NCI-H1092 (cell line): ENCODE data around the gene S100P.

ENCODE experiments used
- DNase-seq: peaks from one replicate; lab custom pipeline; 2025; lab: John Stamatoyannopoulos, UW

Gene S100P

DNA sequence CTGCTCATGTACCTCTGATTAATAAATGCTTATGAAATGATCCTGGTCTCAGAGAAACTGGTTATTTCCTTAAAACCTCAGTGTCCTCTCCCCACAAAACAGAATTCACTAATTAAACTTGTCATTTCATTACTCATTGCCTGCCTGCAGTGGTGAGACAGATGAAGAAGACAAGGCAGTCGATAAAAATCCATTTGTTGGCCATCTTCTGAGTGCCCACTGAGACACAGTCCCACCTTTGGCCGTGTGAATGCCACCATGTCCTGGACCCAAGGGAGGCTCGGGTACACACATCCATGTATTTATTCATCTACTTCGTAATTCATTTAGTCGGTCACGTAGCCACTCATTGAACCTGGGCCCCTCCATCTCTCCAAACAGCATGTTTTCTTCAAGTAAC is 3.5 kb downstream of the S100P start:
- no peak for DNase-seq

DNA sequence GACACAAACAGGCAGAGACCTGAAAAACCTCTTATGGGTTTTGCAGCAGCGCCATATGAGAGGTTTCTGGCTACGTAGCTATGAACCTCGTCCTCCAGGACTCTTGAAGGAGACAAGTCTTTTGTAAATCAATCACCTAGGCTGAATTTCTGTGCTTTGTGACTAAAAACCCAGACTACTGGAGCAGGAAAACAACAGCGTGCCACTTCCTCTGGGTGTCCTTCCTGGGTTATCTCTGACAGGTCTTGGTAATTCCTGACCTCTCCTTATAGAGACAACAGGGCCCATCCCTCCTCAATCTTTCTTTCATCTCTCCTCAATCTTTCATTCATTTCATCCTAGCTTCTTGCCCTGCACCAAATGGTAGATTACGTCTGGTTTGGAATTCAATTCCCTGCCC is 5.7 kb downstream of the S100P start:
- DNase-seq = no peak

DNA sequence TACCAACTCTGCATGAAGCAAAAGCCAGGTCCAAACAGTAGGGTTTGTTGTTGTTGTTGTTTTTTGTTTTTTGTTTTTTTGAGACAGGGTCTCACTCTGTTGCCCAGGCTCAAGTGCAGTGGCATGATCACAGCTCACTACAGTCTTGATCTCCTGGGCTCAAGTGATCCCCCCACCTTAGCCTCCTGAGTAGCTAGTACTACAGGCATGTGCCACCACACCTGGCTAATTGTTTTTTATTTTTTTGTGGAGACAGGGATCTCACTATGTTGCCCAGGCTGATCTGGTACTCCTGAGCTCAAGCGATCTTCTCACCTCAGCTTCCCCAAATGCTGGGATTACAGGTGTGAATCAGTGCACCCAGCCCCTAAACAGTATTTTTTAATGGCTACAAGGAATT is 6.2 kb downstream of the S100P start:
- DNase-seq = no peak

DNA sequence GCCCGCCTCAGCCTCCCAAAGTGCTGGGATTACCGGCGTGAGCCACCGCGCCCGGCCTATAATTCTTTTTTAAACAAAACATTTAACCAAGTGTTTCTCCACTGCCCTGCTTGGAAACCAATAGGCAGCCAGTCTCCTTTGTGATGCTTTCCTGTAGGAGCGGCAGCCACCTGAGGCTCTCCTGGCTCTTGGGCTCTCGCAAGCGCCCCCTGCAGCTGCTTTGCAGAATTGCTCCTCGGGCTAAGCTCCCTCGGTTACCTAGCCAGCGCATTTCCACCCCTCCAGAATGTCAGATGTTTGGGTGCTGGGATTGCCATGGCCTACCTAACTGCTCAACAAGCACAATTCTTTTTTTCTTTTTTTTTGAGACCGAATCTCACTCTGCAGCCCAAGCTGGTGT is 7.7 kb downstream of the S100P start:
- DNase-seq = no peak

DNA sequence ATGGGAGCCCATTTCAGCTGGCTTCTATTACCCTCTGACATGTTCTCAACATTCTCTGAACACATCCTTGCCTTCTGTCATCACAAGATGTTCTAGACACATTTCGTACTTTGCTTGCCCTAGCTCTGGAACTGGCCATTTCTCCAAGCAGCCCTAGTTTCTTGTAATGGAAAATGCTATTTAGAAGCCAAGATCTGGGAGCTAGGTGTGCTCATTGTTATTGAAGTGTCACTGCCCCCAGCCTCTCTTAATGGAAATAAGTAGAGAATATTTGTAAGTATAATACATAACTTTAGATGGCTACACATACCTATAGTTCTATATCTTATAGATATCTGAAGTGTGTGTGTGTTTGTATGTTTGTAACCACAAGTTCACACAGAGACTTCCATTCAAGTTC is 9.1 kb downstream of the S100P start:
- DNase-seq = no peak

DNA sequence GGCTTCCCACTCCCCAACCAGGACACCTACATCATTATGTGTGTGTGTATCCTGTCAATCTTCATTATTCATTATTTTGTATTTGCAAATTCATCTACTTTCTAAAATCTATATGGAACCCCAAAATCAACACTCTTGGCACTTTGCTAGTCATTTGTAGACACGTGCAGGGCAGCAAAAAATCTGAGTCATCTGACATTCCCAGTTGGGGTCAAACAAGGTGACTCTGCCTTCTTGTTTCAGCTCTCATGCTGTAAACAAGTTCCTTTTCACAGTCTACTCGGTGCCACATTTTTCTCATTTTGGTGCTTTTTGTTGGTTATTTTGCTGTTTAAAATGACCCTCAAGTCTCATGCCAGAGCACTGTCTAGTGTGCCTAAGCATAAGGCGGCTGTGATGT is 10.1 kb downstream of the S100P start:
- no peak for DNase-seq

DNA sequence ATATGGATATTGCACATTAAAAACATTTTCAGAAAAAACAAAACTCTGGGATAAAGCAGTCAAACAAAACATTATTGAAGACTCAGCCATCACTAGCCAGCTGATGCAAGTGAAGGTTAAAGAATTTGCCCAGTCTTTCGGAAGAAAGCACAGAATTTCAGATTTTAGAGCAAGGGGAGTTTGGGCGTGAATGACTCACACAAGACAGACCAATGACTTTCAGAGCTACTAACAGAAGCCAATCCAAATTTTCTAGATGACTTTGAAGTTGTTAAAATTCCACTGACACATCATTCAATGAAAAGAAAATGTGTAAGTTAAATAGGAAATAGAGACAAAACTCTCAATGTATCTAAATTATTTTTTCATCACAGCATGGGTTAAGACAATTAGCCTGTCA is 12.0 kb downstream of the S100P start:
- DNase-seq = no peak

DNA sequence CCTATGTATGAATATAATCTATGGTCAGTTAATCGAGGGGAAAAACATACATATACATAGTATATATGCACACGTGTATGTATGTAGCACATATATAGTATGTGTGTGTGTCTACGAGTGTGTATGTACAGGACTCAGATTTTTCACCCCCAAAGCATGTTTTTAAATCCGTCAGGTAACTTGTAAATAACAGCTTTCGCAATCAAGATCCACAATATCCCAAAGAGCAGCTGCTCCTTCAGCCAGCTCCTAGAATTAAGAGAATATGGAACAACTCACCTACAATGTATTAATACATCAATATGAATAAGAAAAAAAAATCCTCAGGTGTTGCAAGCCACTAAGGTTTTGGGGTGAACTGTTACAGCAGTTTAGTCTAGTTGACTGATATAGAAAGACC is 12.5 kb downstream of the S100P start:
- DNase-seq = no peak

DNA sequence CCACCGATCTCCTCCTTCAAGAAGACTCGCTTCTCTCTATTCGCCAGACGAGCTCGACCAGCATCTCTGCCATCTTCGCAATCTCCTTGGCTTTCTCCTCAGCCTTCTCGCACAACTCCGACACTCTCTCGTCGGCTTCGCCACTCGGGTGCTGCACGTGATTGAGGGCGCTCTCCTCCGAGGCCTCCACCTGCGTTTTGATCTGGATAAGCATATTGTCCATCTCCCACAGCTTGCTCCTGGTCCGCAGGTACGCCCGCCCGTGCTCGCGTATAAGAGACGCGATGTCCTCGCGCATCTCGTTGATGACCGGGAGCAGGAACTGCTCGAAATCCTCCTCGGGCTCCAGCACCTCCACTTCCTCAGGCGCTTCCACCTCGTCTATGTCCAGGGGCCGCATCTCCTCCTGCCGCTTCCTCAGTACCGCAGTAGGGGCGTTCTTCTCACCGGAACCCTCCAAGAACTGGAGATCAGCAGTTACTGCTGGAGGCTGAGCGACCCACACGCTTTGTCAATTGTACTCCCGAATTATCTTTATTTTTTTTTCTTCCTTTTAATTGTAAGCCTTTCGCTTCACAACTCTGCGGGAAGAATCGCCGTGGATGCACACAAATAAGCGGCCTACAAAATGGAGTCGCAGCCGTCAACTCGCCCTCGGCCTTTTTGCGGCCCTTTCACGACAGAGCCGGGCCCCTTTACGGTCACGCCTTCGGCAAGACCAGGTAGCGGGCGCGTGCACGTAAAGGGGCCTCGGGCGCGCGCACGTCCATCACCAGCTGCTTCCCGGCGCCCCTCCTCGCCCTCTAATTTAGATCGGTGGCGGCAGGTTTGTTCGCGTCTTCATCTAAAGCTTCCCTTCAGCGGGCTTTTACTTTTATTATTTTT is 15.8 kb downstream of the S100P start, which contains the start of gene MRFAP1L1:
Gene MRFAP1L1 (minus strand): TSS at position 636 of the 885 bp plus-strand sequence. CDS start 236 bp downstream, at position 400.
- DNase-seq = peak; percentile 96

DNA sequence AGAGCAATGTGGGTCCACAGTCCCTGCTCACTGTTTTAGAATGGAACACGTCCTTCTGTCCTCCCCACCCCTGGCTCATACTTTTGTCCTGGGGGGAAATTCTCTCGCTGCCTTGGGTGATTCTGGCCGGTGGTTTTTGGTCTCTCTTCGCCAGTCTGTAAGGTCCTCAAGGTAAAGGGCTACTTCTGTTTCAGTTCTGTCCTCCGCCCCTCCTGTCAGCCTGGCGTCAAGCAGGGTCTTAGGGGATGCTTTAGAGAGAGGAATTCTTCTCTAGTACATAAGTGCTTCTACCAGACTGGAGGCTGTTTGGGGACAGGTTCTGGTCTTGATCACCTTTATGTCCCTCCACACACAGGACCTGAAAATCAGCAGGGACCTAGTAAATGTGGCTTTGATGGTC is 16.6 kb downstream of the S100P start:
- DNase-seq = no peak

DNA sequence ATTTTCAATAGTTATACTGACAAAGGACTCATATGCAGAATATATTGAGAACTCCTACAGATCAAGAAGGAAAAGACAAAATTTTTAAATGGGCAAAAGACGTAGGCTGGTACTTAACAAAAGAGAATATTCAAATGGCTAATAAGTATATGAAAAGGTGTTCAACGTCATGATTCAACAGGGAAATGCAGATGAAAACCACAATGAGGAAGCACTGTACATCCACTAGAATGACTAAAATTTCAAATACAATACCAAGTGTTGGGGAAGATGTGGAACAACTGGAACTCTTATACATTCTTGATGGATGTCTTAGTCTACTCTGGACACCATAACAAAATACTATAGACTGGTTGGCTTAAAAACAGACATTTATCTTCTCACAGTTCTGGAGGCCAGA is 17.3 kb downstream of the S100P start:
- DNase-seq = no peak

DNA sequence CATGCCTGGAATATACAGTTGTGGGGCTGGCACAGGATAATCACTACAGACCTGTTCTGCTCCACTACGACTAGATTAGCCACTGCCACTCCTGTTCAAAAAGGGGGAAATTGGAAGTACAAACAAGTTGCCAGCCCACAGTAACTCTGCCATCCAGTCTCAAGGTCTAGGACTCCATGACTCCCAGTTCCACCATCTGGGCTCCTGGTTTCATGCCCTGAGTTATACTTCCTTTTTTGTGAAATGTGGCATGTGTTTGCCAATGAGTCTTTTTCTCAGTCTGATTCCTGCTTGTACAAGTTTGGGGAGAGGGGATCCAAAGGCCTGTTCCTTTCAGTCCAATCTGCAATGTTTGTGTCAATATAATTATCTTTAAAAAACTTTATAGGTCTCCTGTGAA is 21.3 kb downstream of the S100P start:
- no peak for DNase-seq

DNA sequence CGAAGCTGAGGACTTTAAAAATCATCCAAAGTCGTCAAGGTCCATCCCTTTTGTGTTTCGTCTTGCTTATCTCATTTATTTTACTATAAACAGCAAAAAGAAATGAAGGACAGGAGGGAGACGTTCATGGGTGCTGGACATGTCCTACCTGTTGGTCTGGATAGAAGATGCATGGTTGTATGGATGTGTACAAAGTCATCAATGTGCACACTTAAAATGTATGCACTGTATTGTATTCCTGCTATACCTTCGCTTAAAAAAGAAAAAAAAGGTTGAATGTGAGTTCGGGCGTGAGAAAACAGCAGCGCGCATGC is 22.0 kb downstream of the S100P start:
- DNase-seq = no peak

DNA sequence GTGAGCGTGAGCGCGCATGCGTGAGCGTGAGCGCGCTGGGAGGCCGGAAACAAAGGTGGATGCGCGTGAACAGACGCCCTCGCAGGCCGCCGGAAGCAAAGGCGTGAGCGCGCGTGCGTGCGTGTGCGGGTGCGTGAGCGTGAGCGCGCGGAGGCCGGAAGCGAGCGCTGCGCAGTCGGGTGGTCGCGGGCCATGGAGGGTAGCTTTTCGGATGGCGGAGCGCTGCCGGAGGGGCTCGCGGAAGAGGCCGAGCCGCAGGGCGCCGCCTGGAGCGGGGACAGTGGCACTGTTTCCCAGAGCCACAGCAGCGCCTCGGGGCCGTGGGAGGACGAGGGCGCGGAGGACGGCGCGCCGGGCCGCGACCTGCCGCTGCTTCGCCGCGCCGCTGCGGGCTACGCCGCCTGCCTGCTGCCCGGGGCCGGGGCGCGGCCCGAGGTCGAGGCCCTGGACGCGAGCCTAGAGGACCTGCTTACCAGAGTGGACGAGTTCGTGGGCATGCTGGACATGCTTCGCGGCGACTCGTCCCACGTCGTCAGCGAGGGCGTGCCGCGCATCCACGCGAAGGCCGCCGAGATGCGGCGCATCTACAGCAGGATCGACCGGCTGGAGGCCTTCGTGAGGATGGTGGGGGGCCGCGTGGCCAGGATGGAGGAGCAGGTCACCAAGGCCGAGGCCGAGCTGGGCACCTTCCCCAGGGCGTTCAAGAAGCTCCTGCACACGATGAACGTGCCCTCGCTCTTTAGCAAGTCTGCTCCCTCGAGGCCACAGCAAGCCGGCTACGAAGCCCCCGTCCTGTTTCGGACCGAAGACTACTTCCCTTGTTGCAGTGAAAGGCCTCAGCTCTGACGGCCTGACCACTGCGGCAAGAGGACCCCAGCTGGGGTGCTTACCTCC is 22.6 kb downstream of the S100P start, which contains the start of gene BLOC1S4:
Gene BLOC1S4 (plus strand): TSS at position 157 of the 894 bp plus-strand sequence. CDS start 36 bp downstream, at position 193.
- peak; percentile 88 for DNase-seq

DNA sequence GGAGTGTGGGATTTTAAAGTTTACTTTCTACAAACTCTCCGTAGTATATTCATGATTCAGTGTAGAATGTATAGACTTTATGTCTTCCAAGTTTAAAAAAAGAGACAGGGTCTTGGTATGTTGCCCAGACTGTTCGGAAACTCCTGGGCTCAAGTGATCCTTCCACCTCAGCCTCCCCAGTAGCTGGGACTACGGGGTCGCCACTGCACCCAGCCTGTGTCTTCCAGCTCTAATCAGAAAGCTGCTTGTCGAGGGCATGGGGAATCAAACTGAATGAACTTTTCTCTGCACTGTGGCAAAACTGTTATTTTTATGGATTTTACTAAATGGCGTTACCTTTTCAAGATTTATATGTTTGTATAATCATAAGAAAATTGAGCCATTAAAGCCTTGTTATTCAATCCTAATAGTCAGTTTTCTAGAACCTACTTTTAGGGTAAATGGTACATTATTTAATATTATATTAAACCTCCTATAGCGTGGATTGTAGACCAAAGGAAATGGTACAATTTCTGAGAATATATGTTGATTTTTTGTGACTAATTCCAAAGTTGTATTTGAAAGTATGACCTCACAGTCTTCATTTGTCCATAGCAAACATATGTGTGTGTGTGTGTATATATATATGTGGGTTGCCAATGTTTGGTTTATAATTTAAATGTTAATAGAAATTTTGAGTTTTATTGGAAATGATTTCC is 23.4 kb downstream of the S100P start:
- DNase-seq = no peak

DNA sequence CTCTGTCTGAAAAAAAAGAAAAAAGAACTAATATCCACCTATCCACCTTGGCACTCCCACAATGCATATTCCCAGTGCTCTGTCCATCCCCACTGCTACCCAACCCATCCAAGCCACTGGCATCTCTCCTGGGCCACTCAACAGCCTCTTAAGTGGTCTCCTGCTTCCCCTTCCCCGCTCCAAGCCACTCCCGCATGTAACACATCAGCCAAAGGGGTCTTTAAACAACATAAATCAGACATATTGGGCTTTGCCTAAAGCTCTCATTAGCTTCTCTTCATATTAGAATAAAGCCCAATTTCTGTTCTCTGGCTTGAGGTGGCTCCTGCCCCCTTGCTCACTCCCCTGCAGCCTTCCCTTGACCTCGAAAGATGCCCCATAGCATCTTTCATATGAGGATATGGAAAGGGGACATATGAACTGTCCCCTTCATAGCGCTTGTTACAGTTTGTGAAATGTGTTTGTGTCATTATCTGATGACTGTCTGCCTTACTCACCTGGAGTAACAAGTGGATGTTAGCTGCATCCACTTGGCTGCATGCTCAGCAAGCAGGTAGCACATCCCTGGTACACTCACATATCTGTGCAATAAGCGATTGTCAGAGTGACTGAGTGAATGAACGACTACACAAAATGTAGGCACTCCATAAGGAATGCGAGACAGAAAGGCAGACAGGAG is 25.4 kb downstream of the S100P start:
- no peak for DNase-seq

DNA sequence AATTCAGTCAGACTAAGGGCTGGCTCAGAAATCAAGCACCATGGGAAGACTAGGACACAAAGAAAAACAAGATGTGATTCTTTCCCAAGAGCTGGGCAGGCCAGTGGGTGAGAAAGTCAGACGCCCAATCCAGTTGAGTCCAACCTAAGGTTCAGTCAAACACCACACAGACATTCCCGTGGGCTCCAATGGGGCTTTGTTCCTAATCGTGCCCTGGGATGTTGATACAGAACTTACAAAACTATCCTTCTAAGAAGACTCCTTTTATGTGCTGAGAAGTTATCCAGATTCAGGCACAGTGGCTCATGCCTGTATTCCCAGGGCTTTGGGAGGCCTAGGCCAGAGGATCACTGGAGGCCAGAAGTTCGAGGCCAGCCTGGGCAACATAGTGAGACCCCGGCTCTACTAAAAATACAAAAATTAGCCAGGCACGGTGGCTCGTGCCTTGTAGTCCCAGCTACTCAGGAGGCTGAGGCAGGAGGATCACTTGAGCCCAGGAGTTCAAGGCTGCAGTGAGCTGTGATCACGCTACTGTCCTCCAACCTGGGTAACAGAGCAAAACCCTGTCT is 26.0 kb downstream of the S100P start:
- no peak for DNase-seq

DNA sequence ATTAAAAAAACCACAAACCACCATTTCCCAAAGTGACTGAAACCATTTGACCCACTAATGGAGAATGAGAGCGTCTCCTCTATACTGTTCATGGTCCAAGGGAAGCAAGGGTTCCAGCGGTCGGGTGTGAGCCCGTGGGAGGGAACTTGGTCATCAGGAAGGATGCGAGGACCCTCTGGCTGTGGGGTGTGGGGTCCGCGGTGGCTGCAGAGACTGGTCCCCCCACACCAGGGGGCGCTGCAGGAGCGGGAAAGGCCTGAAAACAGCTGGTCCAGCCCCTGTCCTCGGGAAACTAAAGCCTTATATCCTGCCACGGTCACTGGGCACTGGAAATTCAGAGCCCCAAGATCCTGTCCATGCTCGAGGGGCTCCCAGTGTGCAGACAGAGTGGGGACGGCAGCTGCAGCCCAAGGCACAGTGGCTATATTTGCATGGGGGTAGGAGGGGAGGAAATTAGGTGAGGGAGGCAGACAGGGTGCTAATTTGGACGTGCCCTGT is 26.6 kb downstream of the S100P start:
- peak; percentile 80 for DNase-seq

DNA sequence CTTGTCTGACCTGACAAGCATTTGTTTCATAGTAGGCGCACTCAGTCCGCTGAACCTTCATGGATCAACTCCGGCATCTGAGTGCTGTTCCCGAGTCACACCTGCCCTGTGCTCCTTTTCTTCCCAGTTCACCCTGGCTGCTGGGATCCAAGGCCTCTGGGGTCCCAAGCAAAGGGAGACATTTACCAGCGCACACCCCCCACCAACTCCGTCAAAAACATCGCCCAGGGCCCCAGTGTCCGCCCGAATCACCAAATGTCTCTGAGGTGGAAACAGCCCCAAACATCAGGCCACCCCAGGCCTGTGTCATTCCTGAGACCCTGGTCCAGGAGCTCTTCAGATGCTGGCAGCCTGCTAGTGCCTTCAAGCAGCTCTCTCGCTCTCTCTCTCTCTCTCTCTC is 27.4 kb downstream of the S100P start:
- DNase-seq = no peak

DNA sequence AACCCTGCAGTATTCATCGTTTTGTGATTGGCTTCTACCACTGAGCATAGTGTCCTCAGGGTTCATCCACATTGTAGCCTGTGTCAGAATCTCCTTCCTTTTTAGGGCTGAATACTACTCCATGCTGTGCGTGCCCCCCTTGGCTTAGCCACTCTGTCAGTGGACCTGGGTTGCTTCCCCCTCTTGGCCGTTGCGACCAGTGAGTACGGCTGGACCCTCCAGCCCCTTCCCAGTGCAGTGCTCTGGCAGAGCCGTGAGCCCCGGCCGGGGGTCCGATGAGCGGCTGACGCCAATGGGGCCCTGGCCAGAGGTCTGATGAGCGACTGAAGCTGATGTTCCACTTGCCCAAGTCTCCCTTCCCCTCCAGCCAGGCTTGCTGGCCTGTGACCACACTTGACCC is 29.2 kb downstream of the S100P start:
- DNase-seq = no peak

DNA sequence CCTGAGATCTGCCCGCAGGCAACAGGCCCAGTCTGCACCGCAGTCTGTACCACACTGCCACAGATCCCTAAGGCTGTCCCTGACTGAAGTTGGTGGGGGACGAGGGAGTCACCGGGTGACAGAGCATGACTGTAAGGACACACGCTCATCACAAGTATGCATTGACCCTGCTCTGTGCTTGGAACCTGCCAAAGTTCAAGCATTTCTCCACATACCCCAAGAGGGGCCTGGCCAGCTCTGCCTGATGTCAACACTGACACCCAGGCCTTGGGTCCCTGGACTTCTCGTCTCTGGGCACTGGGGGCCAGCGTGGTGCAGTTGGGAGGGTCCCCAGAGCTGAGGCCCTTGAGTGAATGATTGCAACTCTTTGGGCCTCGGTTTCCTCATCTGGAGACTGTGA is 30.2 kb downstream of the S100P start:
- DNase-seq = no peak
